HEK293T (cell line): ENCODE data around the gene C1orf210.

Experiments
- ARNT ChIP-seq: fragments of 450-650 bp; IDR thresholded peaks from 2 replicates; pipeline ENCODE4 v1.6.1; 2017; ENCODE audit warnings: mild to moderate bottlenecking
- BHLHE40 ChIP-seq: fragments of 450-650 bp; IDR thresholded peaks from 2 replicates; pipeline ENCODE4 v1.6.1; 2016; ENCODE audit warnings: mild to moderate bottlenecking, moderate library complexity, borderline replicate concordance
- CTBP1 ChIP-seq: fragments of 450-650 bp; IDR thresholded peaks from 2 replicates; pipeline ENCODE4 v1.6.1; 2016; ENCODE audit warnings: borderline replicate concordance
- ELF4 ChIP-seq: fragments of 450-650 bp; IDR thresholded peaks from 2 replicates; pipeline ENCODE4 v1.6.1; 2017; ENCODE audit warnings: antibody characterized with exemption
- FOXA1 ChIP-seq: fragments of 450-650 bp; IDR thresholded peaks from 2 replicates; pipeline ENCODE4 v1.6.1; 2016; ENCODE audit warnings: mild to moderate bottlenecking
- FOXK2 ChIP-seq: fragments of 450-650 bp; IDR thresholded peaks from 2 replicates; pipeline ENCODE4 v1.6.1; 2016; ENCODE audit warnings: mild to moderate bottlenecking
- FOXM1 ChIP-seq: fragments of 450-650 bp; IDR thresholded peaks from 2 replicates; pipeline ENCODE4 v1.6.1; 2017; ENCODE audit warnings: mild to moderate bottlenecking, borderline replicate concordance
- HDGF ChIP-seq: fragments of 450-650 bp; IDR thresholded peaks from 2 replicates; pipeline ENCODE4 v1.6.1; 2017; ENCODE audit warnings: antibody characterized with exemption, borderline replicate concordance
- SP1 ChIP-seq: fragments of 450-650 bp; IDR thresholded peaks from 2 replicates; pipeline ENCODE4 v1.6.1; 2017
- ZNF384 ChIP-seq: fragments of 450-650 bp; IDR thresholded peaks from 2 replicates; pipeline ENCODE4 v1.6.1; 2016
- TF ChIP-seq, protein P1 (sequence below): fragments of 450-650 bp; IDR thresholded peaks from 2 replicates; pipeline ENCODE4 v1.6.1; 2016

DNA sequence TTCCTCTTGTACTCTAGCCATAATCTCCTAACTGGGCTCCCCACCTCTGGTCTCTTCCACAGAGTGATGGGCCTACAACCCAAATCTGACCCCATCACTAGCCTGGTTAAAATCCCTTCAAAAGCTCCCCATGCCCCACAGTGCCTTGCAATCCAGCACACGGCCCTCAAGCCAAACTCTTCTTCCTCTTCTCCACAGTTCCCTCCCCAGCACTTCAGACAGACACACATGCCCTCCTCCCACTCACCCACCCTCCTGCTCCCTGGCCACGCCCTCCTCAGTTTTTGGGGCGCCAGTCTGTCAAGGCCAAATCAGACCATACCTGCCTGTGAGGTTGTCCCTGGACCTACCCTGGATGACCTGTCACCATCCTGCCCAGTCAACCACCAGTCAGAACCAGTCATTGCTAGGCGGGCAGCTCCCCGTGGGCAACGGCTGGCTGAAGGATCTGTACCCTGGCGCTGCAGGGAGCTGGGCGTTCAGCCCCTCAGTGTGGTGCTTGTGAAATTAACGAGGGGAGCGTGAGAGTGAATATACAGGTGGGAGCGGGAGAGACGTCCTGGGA lies 753 bp downstream of the C1orf210 start:
- TF ChIP-seq FOXM1 (no peak), FOXK2 (no peak), SP1 (no peak), ARNT (no peak), ZNF384 (no peak), CTBP1 (no peak), ELF4 (no peak), HDGF (no peak), FOXA1 (no peak), BHLHE40 (no peak)
- TF ChIP-seq, protein P1, sequence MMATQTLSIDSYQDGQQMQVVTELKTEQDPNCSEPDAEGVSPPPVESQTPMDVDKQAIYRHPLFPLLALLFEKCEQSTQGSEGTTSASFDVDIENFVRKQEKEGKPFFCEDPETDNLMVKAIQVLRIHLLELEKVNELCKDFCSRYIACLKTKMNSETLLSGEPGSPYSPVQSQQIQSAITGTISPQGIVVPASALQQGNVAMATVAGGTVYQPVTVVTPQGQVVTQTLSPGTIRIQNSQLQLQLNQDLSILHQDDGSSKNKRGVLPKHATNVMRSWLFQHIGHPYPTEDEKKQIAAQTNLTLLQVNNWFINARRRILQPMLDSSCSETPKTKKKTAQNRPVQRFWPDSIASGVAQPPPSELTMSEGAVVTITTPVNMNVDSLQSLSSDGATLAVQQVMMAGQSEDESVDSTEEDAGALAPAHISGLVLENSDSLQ: no peak
